HG03175 (cell line): ENCODE measurements around the gene TBC1D1.
"Not testable (repeated sequence)": the region's sequence is repeated elsewhere in the genome, so short reads cannot be mapped to it uniquely, and the experiment has no call there.

Source experiments
- ATAC-seq: cut with Tn5 transposase; IDR thresholded peaks from one replicate; pipeline ENCODE4 v1.9.1; 2021; ENCODE audit warnings: mild to moderate bottlenecking, moderate library complexity; ENCODE audit not compliant: unreplicated experiment

Gene TBC1D1

GRCh38 chr4:37918653-37919052 lies 27.8 kb downstream of the TBC1D1 start:
- no peak for ATAC-seq

DNA sequence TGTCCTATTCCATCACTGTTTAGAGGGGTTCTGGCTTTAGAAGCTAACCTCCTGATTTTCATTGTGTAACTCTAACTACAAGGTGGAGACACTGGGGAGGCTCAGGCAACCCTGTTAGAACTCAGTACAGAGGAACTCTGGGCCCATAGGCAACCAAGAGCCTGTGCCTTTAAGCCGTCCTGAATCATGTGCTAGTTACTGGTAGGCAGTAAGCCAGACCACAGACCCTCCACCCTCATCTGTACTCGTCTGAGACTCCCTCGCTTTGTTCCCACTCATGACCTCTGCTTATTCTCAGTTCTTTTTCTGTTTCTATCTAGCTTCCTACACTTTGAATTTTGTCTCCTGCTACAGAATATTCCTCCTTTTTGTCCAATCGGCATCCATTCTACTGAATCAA lies 31.4 kb downstream of the TBC1D1 start:
- no peak for ATAC-seq

DNA sequence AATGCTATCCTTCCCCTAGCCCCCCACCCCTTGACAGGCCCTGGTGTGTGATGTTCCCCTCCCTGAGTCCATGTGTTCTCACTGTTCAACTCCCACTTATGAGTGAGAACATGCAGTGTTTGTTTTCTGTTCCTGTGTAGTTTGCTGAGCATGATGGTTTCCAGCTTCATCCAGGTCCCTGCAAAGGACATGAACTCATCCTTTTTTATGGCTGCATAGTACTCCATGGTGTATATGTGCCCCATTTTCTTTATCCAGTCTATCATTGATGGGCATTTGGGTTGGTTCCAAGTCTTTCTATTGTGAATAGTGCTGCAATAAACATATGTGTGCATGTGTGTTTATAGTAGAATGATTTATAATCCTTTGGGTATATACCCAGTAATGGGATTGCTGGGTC lies 32.2 kb downstream of the TBC1D1 start:
- not testable (repeated sequence) for ATAC-seq

DNA sequence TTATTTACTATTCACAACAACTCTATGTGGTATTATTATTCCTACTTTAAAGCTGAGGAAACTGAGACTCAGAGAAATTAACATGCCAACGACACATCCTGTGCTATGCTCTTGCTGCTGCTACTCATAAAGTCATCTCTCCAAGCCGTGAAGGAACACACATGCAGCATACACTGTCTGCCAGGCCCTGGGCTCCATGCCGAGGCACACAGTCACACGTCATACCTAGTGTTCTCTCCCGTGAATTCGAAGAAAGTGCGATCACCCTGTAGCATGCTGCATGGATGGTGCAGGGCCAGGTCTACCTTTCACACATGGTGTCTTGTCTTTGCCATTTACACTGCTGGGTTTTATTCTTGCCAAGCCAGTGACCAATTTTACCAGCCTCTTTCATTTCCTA lies 34.1 kb downstream of the TBC1D1 start:
- no peak for ATAC-seq

- no peak for ATAC-seq
These were observed 36.5 kb downstream of the TBC1D1 start for GRCh38 chr4:37927434-37927833.

GRCh38 chr4:37928426-37929416 lies 37.8 kb downstream of the TBC1D1 start:
- no peak for ATAC-seq

GRCh38 chr4:37934096-37934495 lies 43.2 kb downstream of the TBC1D1 start:
- ATAC-seq = no peak

DNA sequence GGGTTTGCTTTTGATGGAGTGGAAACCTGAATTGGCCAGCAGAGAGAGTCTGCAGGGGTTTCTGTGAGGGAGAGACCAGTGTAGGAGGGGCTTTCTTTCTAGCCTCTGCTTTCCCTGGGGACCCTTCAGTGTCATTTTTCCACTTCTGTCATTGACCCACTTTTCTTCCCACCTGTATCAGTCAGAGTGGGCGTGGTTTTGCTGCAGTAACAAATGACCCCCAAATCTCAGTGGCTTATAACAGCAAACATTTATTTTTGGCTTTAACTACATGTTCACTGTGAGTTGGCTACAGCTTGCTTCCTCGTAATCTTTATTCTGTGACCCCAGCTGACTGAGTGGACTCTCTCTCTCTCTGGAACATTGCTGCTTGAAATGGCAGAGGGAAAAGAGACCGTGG lies 43.7 kb downstream of the TBC1D1 start:
- ATAC-seq = no peak

- ATAC-seq = no peak
These were observed 44.1 kb downstream of the TBC1D1 start for GRCh38 chr4:37935026-37935425.

DNA sequence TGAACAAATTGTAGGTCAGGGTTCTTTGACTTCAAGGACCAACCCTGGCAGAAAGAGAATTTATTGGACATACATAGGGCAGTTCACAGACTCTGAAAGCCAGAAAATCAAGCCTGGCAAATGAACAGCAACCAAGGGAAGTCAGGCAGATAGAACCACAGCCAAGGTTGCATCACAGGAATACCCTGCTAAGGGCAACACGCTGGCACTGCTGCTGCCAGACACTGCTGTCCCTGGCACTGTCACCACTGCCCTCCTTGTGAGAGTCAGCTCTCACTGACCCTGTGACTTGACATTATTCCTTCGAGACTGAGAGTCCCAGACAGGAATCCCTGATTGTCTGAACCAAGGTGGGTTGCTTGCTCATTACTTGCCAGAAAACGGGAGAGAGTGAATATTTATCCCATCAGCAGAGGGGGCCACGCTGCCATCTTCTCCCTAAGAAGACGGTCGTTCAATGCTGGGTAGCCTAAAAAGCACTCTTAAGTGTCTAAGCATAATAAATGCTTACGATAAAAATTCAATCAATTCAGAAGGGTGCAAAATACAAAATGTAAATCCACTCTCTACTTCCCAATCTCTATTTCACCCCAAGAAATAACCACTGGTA lies 46.1 kb downstream of the TBC1D1 start:
- no peak for ATAC-seq

DNA sequence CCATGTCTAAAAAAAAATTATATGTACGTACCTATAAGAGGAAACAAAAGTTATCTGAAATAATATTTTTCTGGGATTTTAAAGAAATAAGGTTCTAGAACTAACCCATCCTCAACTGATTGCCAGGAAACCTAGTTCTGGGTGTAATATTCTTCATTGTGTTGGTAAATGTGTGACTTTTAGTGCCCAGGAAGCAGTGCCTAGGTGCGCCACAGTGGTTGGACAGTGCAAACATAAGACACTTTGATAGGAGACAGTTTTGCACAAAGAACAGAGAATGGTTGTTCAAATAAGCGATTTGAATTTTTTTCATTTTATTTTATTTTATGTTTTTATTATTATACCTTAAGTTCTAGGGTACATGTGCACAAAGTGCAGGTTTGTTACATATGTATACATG lies 47.3 kb downstream of the TBC1D1 start:
- ATAC-seq = no peak

DNA sequence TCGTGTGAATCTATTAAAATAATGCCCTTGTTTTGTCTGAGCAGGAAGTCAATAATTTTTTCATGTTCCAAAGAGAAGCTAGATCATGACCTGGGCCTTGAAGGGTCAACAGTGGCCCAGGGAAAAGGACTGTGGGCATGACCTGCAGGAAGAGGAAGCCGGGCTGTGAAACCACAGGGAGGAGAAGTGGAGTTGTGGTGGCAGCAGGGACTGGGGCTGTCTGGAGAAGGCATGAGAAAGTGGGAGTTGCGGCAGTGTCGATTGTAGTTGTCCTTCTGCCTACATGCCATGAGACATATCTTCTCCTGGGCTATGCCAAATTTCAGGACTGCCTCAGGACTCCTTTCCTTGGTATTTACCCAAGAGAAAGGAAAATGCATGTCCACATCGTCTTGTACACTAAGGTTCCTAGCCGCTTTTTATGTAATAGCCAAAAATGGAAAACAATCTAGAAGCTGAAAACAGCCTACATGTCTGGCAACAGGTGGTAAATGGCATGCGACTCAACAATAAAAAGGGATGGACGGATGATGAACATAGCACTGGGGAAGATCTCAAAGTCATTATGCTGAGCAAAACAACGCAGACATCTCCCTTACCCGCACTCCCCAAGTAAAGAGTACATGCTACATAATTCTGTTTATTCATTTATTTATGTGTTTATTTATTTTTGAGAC lies 55.8 kb downstream of the TBC1D1 start:
- ATAC-seq = no peak

DNA sequence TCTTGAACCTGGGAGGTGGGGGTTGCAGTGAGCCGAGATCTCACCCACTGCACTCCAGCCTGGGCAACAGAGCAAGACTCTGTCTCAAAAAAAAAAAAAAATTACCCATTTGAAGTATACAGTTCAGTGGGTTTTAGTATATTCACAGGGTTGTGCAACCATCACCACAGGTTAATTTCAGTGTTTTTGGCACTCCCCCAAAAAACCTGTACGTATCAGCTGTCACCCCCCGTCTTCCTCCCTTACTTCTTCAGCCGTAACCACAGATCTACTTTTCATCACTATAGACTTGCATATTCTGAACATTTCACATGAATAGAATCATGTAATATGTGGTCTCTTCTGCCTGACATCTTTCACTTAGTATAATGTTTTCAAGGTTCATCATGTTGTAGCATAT lies 57.7 kb downstream of the TBC1D1 start:
- no peak for ATAC-seq

- no peak for ATAC-seq
These were observed 58.9 kb downstream of the TBC1D1 start for GRCh38 chr4:37949636-37950426.

DNA sequence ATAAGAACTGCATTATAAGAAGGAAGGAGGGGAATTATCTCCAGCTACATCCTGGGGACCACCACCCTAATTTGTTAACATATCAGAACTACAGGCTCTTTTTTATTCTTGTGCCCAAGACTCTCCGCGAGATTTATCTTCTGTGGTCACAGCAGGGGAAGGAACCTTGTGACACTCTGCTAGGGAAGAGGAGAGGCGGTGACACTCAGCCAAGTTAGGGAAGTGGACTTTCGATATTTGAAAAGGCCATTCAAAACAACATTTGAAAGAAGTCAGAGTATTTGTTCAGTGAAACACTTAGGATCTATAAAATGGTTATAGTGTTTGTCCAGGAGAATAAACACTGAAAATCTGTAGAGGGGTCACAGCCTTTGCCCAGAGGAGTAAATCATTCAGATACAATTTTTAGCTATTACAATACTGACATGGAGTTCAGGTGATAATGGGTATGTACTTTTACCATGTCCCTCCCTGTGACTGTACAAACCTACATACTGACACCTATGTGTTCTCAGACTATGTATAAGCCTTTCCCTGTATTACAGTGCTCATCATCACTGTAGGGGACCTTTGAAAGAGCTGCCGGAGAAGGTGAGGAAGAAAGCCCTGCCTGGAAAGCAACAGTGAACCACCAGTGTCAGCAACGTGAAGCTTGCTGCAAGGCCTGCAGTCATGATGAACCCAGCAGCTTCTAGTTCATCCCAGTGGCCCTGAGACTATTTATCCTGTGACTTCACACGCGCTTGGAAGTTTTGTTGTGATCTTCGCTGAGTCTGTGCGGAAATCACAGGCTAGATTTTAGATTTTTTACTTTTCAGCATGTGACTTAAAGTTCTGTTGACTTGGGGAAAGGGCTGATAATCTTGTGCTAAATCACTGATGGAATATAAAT lies 60.8 kb downstream of the TBC1D1 start:
- ATAC-seq = no peak

- no peak for ATAC-seq
These were observed 62.3 kb downstream of the TBC1D1 start for GRCh38 chr4:37953156-37953555.

GRCh38 chr4:37953620-37954293 lies 62.9 kb downstream of the TBC1D1 start:
- ATAC-seq = no peak

GRCh38 chr4:37956941-37957340 lies 66.1 kb downstream of the TBC1D1 start:
- no peak for ATAC-seq

DNA sequence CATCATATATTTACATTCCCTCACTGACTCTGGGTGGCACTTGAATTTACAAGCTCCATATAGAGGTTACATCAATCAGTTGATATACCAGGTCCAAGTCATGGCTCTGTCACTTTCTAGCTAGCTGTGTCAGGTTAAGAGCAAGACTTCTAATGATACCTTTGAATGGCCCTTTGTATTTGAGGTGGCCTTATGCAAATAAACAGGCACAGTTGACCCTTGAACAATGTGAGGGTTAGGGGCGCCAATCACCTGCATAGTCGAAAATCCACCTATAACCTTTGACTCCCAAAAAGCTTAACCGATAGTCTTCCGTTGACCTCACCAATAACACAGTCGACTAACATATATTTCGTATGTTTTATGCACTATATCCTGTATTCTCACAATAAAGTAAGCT lies 68.0 kb downstream of the TBC1D1 start:
- ATAC-seq = no peak
